ENCODE results near the gene PIK3CB.
"Not testable (repeated sequence)": the region's sequence is repeated elsewhere in the genome, so short reads cannot be mapped to it uniquely, and the experiment has no call there.

The PIK3CB gene

DNA sequence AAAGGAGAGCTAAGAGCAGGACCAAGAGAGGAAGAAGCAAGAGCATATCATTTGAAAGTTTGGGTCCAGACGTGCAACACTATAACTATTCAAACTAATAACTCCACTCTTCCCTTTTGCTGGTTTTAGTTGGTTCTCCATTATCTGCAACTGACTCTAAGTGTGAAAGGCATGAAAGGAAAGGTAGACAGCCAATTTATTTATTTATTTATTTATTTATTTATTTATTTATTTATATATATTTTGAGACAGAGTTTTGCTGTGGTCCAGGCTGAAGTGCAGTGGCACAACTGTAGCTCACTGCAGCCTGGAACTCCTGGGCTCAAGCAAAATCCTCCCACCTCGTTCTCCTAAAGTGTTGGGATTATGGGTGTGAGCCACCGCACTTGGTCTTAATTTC is 22.1 kb upstream of the PIK3CB start:
- Mint-ChIP-seq H3K4me1 (ENCODE audit: low read depth) (no peaks in the 10 kb centered on the region), H3K4me3 (no peak overlapping the region)

DNA sequence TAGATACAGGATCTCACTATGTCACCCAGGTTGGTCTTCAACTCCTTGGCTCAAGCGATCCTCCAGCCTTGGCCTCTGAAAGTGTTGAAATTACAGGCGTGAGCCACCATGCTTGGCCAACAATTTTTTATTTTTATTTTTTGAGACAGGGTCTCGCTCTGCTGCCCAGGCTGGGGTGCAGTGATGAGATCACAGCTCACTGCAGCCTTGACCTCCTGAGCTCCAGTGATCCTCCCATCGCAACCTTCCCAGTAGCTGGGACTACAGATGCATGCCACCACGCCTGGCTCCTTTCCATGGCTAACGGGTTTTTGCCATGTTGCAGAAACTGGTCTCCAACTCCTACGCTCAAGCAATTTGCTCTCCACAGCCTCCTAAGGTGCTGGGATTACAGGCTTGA is 20.2 kb upstream of the PIK3CB start:
- no peaks in the 10 kb centered on the region for H3K36me3 Mint-ChIP-seq (ENCODE audit: low read depth)
- H3K27me3 Mint-ChIP-seq, result no peaks in the 10 kb centered on the region
- no peaks in the 10 kb centered on the region for H3K9me3 Mint-ChIP-seq

More for the DNA sequence above, 22.1 kb upstream of the PIK3CB start:
- Mint-ChIP-seq H3K27me3 (no peaks in the 10 kb centered on the region), H3K9me3 (no peaks in the 10 kb centered on the region), H3K27ac (no peak overlapping the region), H3K36me3 (ENCODE audit: low read depth) (no peaks in the 10 kb centered on the region)

DNA sequence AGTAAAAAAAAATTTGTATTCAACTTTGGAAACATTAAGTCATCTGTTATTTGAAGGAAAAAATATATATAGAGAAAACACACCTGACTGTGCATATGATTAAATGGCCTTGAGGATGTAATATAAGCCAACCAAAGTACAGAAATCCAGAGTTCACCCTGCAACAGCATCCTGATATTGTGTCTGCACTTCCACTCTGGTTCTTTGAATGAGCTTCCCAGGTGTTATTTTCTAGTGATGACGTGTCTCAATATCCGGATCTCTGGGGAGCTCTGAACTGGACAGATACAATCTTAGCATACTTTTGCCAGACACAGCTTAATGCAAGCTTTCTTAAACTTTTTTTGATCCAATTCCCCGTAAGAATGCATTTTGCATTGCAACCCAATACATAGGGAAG is 19.5 kb upstream of the PIK3CB start:
- Mint-ChIP-seq H3K27me3 (no peaks in the 10 kb centered on the region), H3K4me1 (ENCODE audit: low read depth) (no peaks in the 10 kb centered on the region), H3K27ac (no peak overlapping the region), H3K4me3 (no peak overlapping the region), H3K36me3 (ENCODE audit: low read depth) (no peaks in the 10 kb centered on the region), H3K9me3 (no peaks in the 10 kb centered on the region)

More for the DNA sequence above, 20.2 kb upstream of the PIK3CB start:
- H3K27ac Mint-ChIP-seq, result no peak overlapping the region
- H3K4me1 Mint-ChIP-seq (ENCODE audit: low read depth), result no peaks in the 10 kb centered on the region
- no peak overlapping the region for H3K4me3 Mint-ChIP-seq

DNA sequence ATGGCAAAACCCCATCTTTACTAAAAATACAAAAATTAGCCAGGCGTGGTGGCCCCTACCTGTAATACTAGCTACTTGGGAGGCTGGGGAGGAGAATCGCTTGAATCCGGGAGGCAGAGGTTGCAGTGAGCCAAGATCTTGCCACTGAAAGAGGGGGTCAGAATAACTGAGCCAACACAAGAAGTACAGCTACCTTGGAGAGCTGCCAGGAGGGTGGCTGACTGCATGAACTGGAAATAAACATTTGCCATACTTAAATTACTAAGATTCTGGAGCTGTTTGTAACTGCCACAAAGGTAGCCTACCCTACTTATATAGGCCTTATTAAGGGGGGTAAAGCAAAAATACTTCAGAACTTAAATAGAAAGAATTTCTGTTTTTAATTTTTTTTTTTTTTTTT is 15.4 kb upstream of the PIK3CB start:
- H3K27ac Mint-ChIP-seq, result no peak overlapping the region
- no peaks in the 10 kb centered on the region for H3K9me3 Mint-ChIP-seq
- no peaks in the 10 kb centered on the region for H3K4me1 Mint-ChIP-seq (ENCODE audit: low read depth)
- no peaks in the 10 kb centered on the region for H3K36me3 Mint-ChIP-seq (ENCODE audit: low read depth)
- no peak overlapping the region for H3K4me3 Mint-ChIP-seq
- H3K27me3 Mint-ChIP-seq, result no peaks in the 10 kb centered on the region

DNA sequence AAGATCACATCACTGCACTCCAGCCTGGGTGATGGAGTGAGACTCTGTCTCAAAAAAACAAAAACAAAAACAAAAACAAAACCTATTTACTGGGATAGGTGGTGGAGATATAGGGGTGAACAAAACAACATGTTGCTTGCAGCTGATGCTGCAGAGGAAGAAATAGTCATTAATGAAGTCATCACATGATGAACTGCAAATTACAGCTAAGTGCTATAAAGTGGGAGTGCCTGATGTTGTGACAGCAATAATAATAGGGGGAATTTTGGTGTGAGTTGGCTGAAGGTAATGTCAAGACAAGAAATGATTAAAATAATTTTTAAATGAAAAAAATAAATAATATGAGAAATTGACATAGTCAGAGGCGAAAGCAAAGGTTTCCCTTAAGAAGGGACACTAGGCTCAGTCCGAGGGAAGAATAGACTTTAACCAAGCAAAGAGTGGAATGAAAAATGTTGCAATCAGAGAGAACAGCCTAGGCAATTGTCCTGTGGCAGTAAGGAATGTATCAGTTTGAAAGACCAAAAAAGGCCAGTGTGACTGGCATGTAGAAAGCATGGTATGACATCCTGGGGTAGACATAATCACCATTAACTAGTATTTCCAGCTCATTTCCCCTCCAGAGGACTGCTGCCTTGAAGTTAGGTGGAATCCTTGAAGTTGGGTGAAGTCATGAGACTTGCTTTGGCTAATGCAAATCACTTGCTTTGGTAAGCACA is 14.7 kb upstream of the PIK3CB start:
- Mint-ChIP-seq H3K4me3 (no peak overlapping the region), H3K9me3 (no peaks in the 10 kb centered on the region), H3K27me3 (no peaks in the 10 kb centered on the region), H3K27ac (no peak overlapping the region), H3K36me3 (ENCODE audit: low read depth) (no peaks in the 10 kb centered on the region), H3K4me1 (ENCODE audit: low read depth) (no peaks in the 10 kb centered on the region)

DNA sequence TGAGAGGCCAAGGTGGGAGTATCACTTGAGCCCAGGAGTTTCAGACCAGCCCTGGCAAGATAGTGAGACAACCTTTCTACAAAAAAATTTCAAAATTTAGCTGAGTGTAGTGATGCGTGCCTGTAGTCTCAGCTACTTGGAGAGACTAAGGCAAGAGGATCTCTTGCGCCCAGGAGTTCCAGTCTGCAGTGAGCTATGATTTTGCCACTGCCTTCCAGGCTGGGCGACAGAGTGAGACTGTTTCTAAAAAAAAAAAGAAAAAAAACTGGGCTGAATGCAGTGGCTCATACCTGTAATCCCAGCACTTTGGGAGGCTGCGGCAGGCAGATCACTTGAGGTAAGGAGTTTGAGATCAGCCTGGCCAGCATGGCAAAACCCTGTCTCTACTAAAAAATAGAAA is 14.0 kb upstream of the PIK3CB start:
- no peaks in the 10 kb centered on the region for H3K36me3 Mint-ChIP-seq (ENCODE audit: low read depth)
- no peak overlapping the region for H3K27ac Mint-ChIP-seq
- H3K9me3 Mint-ChIP-seq, result no peaks in the 10 kb centered on the region
- no peak overlapping the region for H3K4me3 Mint-ChIP-seq
- no peaks in the 10 kb centered on the region for H3K27me3 Mint-ChIP-seq
- H3K4me1 Mint-ChIP-seq (ENCODE audit: low read depth), result no peaks in the 10 kb centered on the region

DNA sequence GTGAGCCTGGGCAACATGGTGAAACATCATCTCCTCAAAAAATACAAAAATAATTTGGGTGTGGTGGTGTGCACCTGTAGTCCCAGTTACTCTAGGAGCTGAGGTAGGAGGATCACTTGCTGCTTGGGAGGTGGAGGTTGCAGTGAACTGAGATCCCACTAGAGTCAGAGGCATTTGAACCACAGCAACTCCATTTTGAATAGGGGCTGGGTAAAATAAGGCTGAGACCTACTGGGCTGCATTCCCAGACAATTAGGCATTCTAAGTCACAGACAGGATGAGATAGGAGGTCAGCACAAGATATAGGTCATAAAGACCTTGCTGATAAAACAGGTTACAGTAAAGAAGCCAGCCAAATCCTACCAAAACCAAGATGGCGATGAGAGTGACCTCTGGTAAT is 12.1 kb upstream of the PIK3CB start:
- not testable (repeated sequence) for H3K27ac Mint-ChIP-seq; H3K27me3 Mint-ChIP-seq; H3K4me3 Mint-ChIP-seq; H3K9me3 Mint-ChIP-seq; H3K36me3 Mint-ChIP-seq (ENCODE audit: low read depth); H3K4me1 Mint-ChIP-seq (ENCODE audit: low read depth)

DNA sequence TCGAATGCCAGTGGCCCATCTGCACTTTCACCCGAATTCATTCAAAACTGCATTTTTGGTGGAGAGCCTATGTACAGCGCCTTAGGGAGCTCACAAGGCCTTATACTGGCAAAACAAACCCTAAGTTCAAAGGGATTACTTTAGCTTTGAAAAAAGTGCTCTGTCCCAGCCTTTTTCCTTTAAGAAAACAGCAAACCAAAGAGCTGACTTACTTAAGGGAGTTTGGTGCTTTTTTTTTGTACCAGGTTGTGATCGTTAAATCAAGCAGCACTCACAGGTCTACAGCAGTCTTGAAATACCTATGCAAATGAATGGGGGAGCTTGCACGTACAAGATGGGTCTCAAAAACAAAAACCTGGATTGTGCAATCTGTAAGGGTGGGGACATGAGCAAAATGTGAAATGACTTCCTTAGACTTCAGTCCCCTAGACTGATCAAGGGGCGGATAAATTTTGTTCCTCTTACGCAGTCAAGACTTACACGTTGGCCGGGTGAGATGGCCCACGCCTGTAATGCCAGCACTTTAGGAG is 11.6 kb upstream of the PIK3CB start:
- Mint-ChIP-seq H3K27me3 (no peaks in the 10 kb centered on the region), H3K4me3 (no peak overlapping the region), H3K36me3 (ENCODE audit: low read depth) (no peaks in the 10 kb centered on the region), H3K27ac (no peak overlapping the region), H3K4me1 (ENCODE audit: low read depth) (no peaks in the 10 kb centered on the region), H3K9me3 (no peaks in the 10 kb centered on the region)

DNA sequence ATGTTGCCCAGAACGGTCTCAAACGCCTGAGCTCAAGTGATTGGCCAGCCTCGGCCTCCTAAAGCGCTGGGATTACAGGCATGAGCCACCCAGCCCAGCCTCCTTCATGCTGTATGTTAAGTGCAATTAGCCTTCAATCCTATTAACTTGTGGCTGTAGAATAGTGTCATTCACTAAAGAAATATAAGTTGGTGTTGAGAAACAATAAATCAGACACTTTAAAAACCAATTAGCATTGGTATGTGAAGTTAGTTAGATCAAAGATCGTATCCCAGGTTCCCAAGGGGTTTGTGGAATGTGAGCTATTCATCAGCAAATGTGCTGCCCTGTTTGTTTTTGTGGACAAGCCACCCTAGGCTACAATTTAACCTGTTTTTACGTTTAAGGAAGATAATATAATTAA is 11.0 kb upstream of the PIK3CB start:
- Mint-ChIP-seq H3K4me1 (ENCODE audit: low read depth) (no peaks in the 10 kb centered on the region), H3K27me3 (no peaks in the 10 kb centered on the region), H3K4me3 (no peak overlapping the region), H3K27ac (no peak overlapping the region), H3K9me3 (no peaks in the 10 kb centered on the region), H3K36me3 (ENCODE audit: low read depth) (no peaks in the 10 kb centered on the region)

DNA sequence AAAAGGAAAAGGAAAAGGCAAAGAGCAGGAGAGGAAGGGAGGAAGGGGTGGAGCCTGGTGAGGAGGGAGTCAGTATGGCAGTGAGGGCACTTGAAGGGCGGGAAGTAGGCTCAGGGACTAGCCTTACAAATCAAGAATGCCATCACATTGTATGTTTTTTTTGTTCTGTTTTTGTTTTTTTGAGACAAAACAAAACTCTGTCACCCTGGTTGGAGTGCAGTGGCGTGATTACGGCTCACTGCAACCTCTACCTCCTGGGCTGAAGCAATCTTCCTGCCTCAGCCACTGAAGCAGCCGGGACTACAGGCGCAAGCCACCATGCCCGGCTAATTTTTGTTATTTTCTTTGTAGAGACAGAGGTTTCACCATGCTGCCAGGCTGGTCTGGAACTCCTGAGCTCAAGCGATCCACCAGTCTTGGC is 10.5 kb upstream of the PIK3CB start:
- H3K27ac Mint-ChIP-seq, result no peak overlapping the region
- H3K27me3 Mint-ChIP-seq, result no peaks in the 10 kb centered on the region
- H3K4me3 Mint-ChIP-seq, result no peak overlapping the region
- H3K36me3 Mint-ChIP-seq (ENCODE audit: low read depth), result no peaks in the 10 kb centered on the region
- H3K9me3 Mint-ChIP-seq, result no peaks in the 10 kb centered on the region
- no peaks in the 10 kb centered on the region for H3K4me1 Mint-ChIP-seq (ENCODE audit: low read depth)

DNA sequence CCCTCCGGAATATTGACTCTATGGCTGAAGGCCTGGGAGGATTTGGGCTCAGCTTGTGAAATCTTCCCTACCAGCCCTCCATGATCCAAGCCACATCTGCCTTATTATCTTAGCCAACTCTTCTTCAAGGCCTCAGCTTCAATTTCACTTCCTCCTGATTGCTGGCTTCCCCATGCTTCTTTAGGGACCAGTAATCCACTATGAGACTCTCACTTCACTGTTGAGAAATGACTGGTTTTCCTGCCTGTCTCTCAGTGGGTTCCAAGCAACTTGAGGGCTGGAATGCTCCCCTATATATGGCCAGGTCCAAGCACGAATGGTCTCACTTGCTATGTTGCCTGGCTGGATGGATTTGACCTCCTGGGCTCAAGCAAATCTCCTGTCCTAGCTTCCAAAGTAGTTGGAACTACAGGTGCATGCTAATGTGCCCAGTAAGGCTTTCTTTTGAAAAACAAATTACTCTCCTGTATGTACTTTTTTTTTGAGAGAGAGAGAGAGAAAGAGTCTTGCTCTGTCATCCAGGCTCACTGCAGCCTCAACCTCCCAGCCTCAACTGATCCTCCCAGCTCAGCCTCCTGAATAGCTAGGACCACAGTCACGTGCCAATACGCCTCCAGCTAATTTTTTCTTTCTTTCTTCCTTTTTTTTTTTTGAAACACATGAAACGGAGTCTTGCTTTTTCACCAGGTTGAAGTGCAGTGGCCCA is 7.9 kb upstream of the PIK3CB start:
- Mint-ChIP-seq H3K4me1 (ENCODE audit: low read depth) (no peaks in the 10 kb centered on the region), H3K27ac (no peak overlapping the region), H3K36me3 (ENCODE audit: low read depth) (no peaks in the 10 kb centered on the region), H3K9me3 (no peaks in the 10 kb centered on the region), H3K4me3 (no peak overlapping the region), H3K27me3 (no peaks in the 10 kb centered on the region)

DNA sequence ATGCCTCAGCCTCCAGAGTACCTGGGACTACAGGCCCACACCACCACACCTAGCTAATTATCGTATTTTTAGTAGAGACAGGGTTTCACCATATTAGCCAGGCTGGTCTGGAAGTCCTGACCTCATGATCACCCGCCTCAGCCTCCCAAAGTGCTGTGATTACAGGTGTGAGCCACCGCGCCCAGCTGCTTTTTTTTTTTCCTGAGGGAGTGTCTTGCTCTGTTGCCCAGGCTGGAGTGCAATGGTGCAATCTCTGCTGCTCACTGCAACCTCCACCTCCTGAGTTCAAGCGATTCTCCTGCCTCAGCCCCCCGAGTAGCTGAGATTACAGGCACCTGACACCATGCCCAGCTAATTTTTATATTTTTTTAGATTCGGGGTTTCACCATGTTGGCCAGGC is 3.7 kb upstream of the PIK3CB start:
- not testable (repeated sequence) for H3K4me3 Mint-ChIP-seq; H3K36me3 Mint-ChIP-seq (ENCODE audit: low read depth); H3K9me3 Mint-ChIP-seq; H3K27me3 Mint-ChIP-seq; H3K27ac Mint-ChIP-seq
- H3K4me1 Mint-ChIP-seq (ENCODE audit: low read depth), result peaks cover 12% of the 10 kb centered on the region

DNA sequence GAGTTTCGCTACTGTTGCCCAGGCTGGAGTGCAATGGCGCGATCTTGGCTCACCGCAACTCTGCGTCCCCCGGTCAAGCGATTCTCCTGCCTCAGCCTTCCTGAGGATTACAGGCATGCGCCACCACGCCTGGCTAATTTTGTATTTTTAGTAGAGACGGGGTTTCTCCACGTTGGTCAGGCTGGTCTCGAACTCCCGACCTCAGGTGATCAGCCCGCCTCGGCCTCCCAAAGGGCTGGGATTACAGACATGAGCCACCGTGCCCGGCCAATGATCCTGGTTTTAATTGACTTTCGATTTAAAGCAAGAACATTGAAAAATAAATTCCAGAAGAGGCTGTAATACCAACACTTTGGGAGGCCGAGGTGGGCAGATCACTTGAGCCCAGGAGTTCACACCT is 1.1 kb upstream of the PIK3CB start:
- H3K36me3 Mint-ChIP-seq (ENCODE audit: low read depth), result peaks cover 12% of the 10 kb centered on the region
- H3K27me3 Mint-ChIP-seq, H3K9me3 Mint-ChIP-seq, H3K4me3 Mint-ChIP-seq, H3K27ac Mint-ChIP-seq: not testable (repeated sequence)
- peaks cover 22% of the 10 kb centered on the region for H3K4me1 Mint-ChIP-seq (ENCODE audit: low read depth)

DNA sequence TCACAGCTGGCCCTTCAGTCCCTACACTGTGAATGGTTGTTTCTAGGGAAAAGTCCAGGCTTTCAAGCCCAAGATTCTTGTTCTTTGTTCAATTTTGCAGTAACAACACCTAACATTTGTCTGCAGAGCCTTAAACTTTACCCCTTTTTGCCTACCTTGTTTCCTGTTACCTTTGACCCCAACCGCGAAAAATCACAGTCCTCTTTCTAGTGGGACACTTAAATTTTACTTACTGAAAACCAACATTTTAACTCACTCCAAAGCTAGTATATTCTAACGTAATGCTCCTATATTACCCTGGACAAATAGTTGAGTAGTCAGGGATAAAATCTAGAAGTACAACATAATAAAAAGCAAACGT is 649 bp upstream of the PIK3CB start:
- Mint-ChIP-seq H3K4me3 (peak overlapping the region; percentile 94), H3K4me1 (ENCODE audit: low read depth) (peaks cover 22% of the 10 kb centered on the region)

DNA sequence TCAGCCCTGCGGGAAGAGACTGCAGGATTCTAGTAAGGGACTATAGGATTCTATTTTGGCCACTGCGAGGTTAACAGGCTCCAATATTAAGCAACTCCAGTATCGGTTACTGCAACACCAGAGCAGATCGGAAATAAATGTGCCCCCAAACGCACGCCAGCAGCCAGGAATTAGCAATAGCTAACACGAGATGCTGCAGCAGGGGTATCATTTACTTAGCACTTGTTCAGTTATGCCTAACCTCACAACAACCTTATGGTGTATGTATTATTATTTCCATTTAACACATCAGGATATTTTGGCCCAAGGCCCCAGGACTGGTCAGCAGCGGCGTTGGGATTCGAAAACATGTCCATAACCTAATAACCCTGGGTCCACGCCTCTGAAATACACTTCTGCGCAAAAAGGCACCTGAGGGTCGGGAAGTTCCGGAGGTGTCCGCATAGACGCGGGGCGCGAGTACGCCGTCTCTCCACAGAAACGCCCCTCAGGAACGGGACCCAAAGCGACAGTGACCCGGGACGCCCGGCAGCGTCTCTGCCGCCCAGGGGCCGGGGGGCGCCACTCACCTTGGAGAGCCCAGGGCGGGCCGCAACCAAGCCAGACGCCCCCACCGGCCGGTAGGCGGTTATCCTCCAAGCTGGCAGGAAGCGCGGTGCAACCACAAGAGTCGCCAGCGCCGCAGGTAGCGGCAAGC is 681 bp downstream of the PIK3CB start:
- peaks cover 22% of the 10 kb centered on the region for H3K4me1 Mint-ChIP-seq (ENCODE audit: low read depth)
- H3K27me3 Mint-ChIP-seq, result no peaks in the 10 kb centered on the region
- H3K36me3 Mint-ChIP-seq (ENCODE audit: low read depth), result peaks cover 22% of the 10 kb centered on the region
- peak overlapping the region; percentile 83 for H3K27ac Mint-ChIP-seq
- peaks cover 4% of the 10 kb centered on the region for H3K9me3 Mint-ChIP-seq
- H3K4me3 Mint-ChIP-seq, result peak overlapping the region; percentile 94

More for the DNA sequence above, 649 bp upstream of the PIK3CB start:
- Mint-ChIP-seq H3K36me3 (ENCODE audit: low read depth) (peaks cover 12% of the 10 kb centered on the region), H3K9me3 (no peaks in the 10 kb centered on the region), H3K27ac (peak overlapping the region; percentile 98), H3K27me3 (no peaks in the 10 kb centered on the region)

Measured in stimulated activated naive CD8-positive, alpha-beta T cell treated with anti-CD3 and anti-CD28 coated beads, Interleukin-15, Interleukin-2, amounts not matched to agents 100 ng/mL and 50 ng/mL, for 24 hours (primary cell).